Measurements from ENCODE around the gene EVPL. TPM values are rescaled to one million over a fixed set of nuclear protein-coding genes. Genes with fewer than 3 reads are reported as not detected.

Gene EVPL
- total and polyA plus RNA-seq, 10 of the 15 experiments (the other 5 are each of a cell fraction or from before 2014, with no cell fraction given): 0.03 TPM; not detected in 9

GRCh38 chr17:76032073-76032779, 5.1 kb upstream of the EVPL start:
- RAD21 ChIA-PET (ENCODE audit: unreplicated experiment): interaction anchor here (0.6 kb wide), 1 partner anchor 393 kb away, joined by 3 read pairs; no protein-coding TSS in a partner anchor
- FAIRE-seq (no peak), ATAC-seq (peak; percentile 45; the same call in 2 of the 3 replicates), DNase-seq (ENCODE audit: low read depth, low spot score) (no peak)
- in situ Hi-C loops (cut with MboI) (no loop called here), intact Hi-C loops (cut with micrococcal nuclease; ENCODE audit: unreplicated experiment) (no loop called here)
- H3K9me3 ChIP-seq (replicated peaks; ENCODE audit: control insufficient read depth, insufficient read depth, low read length): no peaks in the 10 kb centered on the region
- SMC1A ChIA-PET (ENCODE audit: uncharacterized antibody, unreplicated experiment): no interaction called here
- TF ChIP-seq RB1 (IDR thresholded peaks at IDR 0.05; ENCODE audit: borderline replicate concordance) (no peak), POU2F2 (IDR thresholded peaks at IDR 0.05; ENCODE audit: borderline replicate concordance, low read depth, low read length) (no peak), ZBED1 (IDR thresholded peaks at IDR 0.05; ENCODE audit: borderline replicate concordance) (no peak), CUX1 (IDR thresholded peaks at IDR 0.05; ENCODE audit: insufficient replicate concordance, low read depth, low read length) (no peak), CBX3 (IDR thresholded peaks at IDR 0.05; ENCODE audit: borderline replicate concordance, low read depth) (no peak), GABPA (IDR thresholded peaks at IDR 0.05; ENCODE audit: low read depth) (no peak), ATF7 (IDR thresholded peaks at IDR 0.05; ENCODE audit: low read depth) (no peak), SMAD1 (IDR thresholded peaks at IDR 0.05; ENCODE audit: low read depth, partially characterized antibody) (no peak), STAT3 (IDR thresholded peaks at IDR 0.05; ENCODE audit: low read depth, low read length) (no peak), RAD51 (IDR thresholded peaks at IDR 0.05) (no peak), SMC3 (IDR thresholded peaks at IDR 0.05; ENCODE audit: borderline replicate concordance, low read length) (no peak), ZNF207 (IDR thresholded peaks at IDR 0.05; ENCODE audit: borderline replicate concordance) (no peak), RFX5 (IDR thresholded peaks at IDR 0.05; ENCODE audit: low read depth, low read length) (no peak), CHD1 (IDR thresholded peaks at IDR 0.05; ENCODE audit: low read depth, low read length) (no peak), PKNOX1 (IDR thresholded peaks at IDR 0.05) (no peak), KLF5 (IDR thresholded peaks at IDR 0.05; ENCODE audit: partially characterized antibody) (no peak), BHLHE40 (IDR thresholded peaks at IDR 0.05; ENCODE audit: borderline replicate concordance in 1 of 2, low read depth in 2 of 2, low read length in 1 of 2) (no peak), ELK1 (IDR thresholded peaks at IDR 0.05; ENCODE audit: low read depth, low read length) (no peak)
- H3K9ac ChIP-seq (ENCODE audit: control insufficient read depth, insufficient read depth, low read length): no peak overlapping the region
- H3K36me3 ChIP-seq (ENCODE audit: control insufficient read depth in 2 of 2, insufficient read depth in 2 of 2, low read length in 1 of 2): peaks cover 0 to 6% of the 10 kb centered on the region in 2 experiments; a peak in 2 of 4 replicates
- no peak overlapping the region for H3K4me3 ChIP-seq
- no peak overlapping the region for H2AFZ ChIP-seq (ENCODE audit: control insufficient read depth, low read depth, low read length)
- H3K4me1 ChIP-seq (ENCODE audit: control insufficient read depth, insufficient read depth, low read length): no peaks in the 10 kb centered on the region
- H3K27me3 ChIP-seq (replicated peaks in 1 of 2; ENCODE audit: control insufficient read depth in 2 of 2, insufficient read depth in 2 of 2, low read length in 1 of 2): no peaks in the 10 kb centered on the region
- CTCF ChIA-PET: interaction anchor here (1.0 to 1.6 kb wide), 3 partner anchors 18 to 267 kb away, joined by 3 to 5 read pairs (median 5); no protein-coding TSS in a partner anchor
- POLR2A ChIA-PET: no interaction called here
- no peaks in the 10 kb centered on the region for H4K20me1 ChIP-seq (ENCODE audit: control insufficient read depth, insufficient read depth)
- no TSS peak for BruUV-seq (replicated peaks)
- no peaks in the 10 kb centered on the region for H3K79me2 ChIP-seq (ENCODE audit: control insufficient read depth, insufficient read depth, low read length)
- H3K4me2 ChIP-seq (ENCODE audit: control insufficient read depth, insufficient read depth): no peak overlapping the region
- 71% methylated on average over 20 of the region's 20 CpGs for WGBS (ENCODE audit: insufficient coverage, insufficient replicate concordance, low lambda C conversion rate, missing lambda C conversion rate)
- H3K27ac ChIP-seq (ENCODE audit: control insufficient read depth, insufficient read depth): no peak overlapping the region

All from GM12878 (cell line).